Activated naive CD8-positive, alpha-beta T cell treated with anti-CD3 and anti-CD28 coated beads, Interleukin-2, amount 50 U/mL, for 24 hours (primary cell): ENCODE data around the gene FAF2.

ENCODE experiments used
- ATAC-seq: fragments of 150-1000 bp; cut with Tn5 transposase; one replicate; pipeline ENCODE4 v1.10.0; 2021
- DNase-seq: peaks from one replicate; pipeline ENCODE4 v3.0.0; 2021
- H3K27ac Mint-ChIP-seq: one replicate; pipeline ENCODE4 v1.8.0; 2021; ENCODE audit warnings: mild to moderate bottlenecking, mixed read lengths
- H3K27me3 Mint-ChIP-seq: one replicate; pipeline ENCODE4 v1.8.0; 2021; ENCODE audit warnings: mixed read lengths
- H3K36me3 Mint-ChIP-seq: one replicate; pipeline ENCODE4 v1.8.0; 2021; ENCODE audit warnings: low read depth, mixed read lengths
- H3K4me1 Mint-ChIP-seq: one replicate; pipeline ENCODE4 v1.8.0; 2021; ENCODE audit warnings: mixed read lengths
- H3K4me3 Mint-ChIP-seq: one replicate; pipeline ENCODE4 v1.8.0; 2021; ENCODE audit warnings: mild to moderate bottlenecking, moderate library complexity, mixed read lengths
- H3K9me3 Mint-ChIP-seq: one replicate; pipeline ENCODE4 v1.8.0; 2021; ENCODE audit warnings: mixed read lengths

The FAF2 gene

DNA sequence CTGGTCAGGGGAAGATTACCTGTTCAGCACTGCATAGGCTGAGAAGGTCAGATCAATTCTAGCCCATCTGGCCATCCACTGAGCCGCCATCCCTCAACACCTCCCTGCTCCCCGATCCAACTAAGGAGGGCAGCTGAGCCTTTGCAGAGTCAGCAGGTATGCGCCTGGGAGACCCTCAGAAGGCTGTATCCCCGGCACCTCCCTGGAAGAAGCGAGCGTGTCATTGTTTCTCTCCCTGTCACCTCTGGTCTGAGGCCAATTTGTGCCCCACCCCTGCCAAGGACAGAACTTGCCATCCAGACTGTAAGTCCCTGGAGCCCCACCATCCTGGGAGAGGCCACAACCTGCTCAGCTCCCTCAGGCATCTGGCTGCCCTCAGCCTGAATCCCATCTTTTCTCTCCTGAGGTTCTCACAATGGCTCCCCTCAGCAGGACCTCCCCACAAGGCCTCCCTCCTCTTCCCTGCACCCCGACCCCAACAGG, 34.4 kb upstream of the FAF2 start:
- Mint-ChIP-seq H3K27me3 (no peaks in the 10 kb centered on the region), H3K27ac (no peak overlapping the region), H3K36me3 (peaks cover 6% of the 10 kb centered on the region), H3K4me3 (no peak overlapping the region), H3K9me3 (no peaks in the 10 kb centered on the region), H3K4me1 (peaks cover 38% of the 10 kb centered on the region)
- ATAC-seq (no peak), DNase-seq (no peak)

DNA sequence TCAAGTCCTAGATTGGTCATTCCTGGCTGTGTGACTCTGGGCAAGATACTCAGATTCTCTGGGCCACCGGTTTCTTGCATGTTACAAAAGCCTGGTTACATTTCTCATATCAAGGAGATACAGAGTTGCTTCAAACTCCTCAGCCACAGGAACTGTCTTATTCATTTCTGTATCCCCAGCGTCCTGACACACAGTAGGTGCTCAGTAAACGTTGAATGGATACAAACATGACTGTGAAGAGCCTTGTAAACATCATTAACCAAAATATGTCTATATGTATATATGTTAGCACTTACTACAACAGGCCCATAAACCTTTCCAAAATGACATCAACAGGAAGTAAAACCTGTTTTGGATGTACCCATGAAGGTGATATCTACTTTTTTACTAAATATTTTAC, 33.5 kb upstream of the FAF2 start:
- Mint-ChIP-seq H3K4me1 (peaks cover 38% of the 10 kb centered on the region), H3K9me3 (no peaks in the 10 kb centered on the region), H3K27ac (no peak overlapping the region), H3K4me3 (peak overlapping the region; percentile 79), H3K27me3 (no peaks in the 10 kb centered on the region), H3K36me3 (peaks cover 5% of the 10 kb centered on the region)
- no peak for ATAC-seq
- DNase-seq = no peak

GRCh38 chr5:176415240-176415951, 32.8 kb upstream of the FAF2 start:
- Mint-ChIP-seq H3K36me3 (no peaks in the 10 kb centered on the region), H3K27me3 (no peaks in the 10 kb centered on the region), H3K27ac (peak overlapping the region; percentile 65), H3K4me3 (peak overlapping the region; percentile 79), H3K4me1 (peaks cover 38% of the 10 kb centered on the region), H3K9me3 (no peaks in the 10 kb centered on the region)
- DNase-seq (no peak), ATAC-seq (no peak)

- peak; percentile 95 for DNase-seq
- ATAC-seq = peak; percentile 98
- Mint-ChIP-seq H3K36me3 (no peaks in the 10 kb centered on the region), H3K4me1 (peaks cover 32% of the 10 kb centered on the region), H3K27me3 (no peaks in the 10 kb centered on the region), H3K4me3 (peak within 1 kb of the TSS; percentile 79), H3K9me3 (no peaks in the 10 kb centered on the region), H3K27ac (peak within 1 kb of the TSS; percentile 67)
Observed at GRCh38 chr5:176415952-176416924, 31.9 kb upstream of the FAF2 start, which contains the start of gene CLTB. TSS of gene CLTB (minus strand) at chr5:176416539. CDS start at chr5:176416363, 176 bp downstream.

DNA sequence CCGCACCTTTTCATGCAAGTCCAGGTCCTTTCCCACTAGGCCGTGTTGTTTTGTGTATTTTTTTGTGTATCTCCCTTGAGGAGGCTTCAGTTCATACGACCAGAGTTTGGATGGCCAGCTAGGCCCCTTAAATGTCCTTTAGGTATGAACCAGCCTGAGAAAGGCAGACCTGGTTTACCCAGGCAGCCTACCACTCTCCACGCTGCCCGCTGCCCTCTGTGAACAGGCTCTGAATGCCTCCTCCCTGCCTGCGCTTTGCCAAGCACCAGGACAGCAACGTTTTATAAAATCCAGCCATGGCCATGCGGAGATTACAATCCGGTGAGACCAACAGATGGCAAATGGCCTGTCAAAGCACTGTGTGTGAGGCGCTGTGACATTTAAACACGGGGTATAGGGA, 31.2 kb upstream of the FAF2 start:
- Mint-ChIP-seq H3K36me3 (no peaks in the 10 kb centered on the region), H3K27ac (no peak overlapping the region), H3K4me1 (peaks cover 29% of the 10 kb centered on the region), H3K4me3 (peak overlapping the region; percentile 51), H3K27me3 (no peaks in the 10 kb centered on the region), H3K9me3 (no peaks in the 10 kb centered on the region)
- ATAC-seq (no peak), DNase-seq (no peak)

GRCh38 chr5:176418251-176418650, 29.9 kb upstream of the FAF2 start:
- H3K4me1 Mint-ChIP-seq = peaks cover 29% of the 10 kb centered on the region
- DNase-seq (no peak), ATAC-seq (no peak)
- H3K4me3 Mint-ChIP-seq = no peak overlapping the region
- H3K27ac Mint-ChIP-seq = no peak overlapping the region
- H3K36me3 Mint-ChIP-seq = no peaks in the 10 kb centered on the region
- H3K27me3 Mint-ChIP-seq = no peaks in the 10 kb centered on the region
- no peaks in the 10 kb centered on the region for H3K9me3 Mint-ChIP-seq

GRCh38 chr5:176420086-176420485, 28.1 kb upstream of the FAF2 start:
- ATAC-seq = no peak
- DNase-seq = no peak
- H3K27ac Mint-ChIP-seq = no peak overlapping the region
- H3K4me3 Mint-ChIP-seq = no peak overlapping the region
- H3K4me1 Mint-ChIP-seq = peaks cover 13% of the 10 kb centered on the region
- no peaks in the 10 kb centered on the region for H3K36me3 Mint-ChIP-seq
- H3K9me3 Mint-ChIP-seq = no peaks in the 10 kb centered on the region
- H3K27me3 Mint-ChIP-seq = no peaks in the 10 kb centered on the region

- no peak for DNase-seq
- Mint-ChIP-seq H3K27ac (no peak overlapping the region), H3K4me3 (no peak overlapping the region), H3K4me1 (peaks cover 8% of the 10 kb centered on the region), H3K27me3 (peaks cover 2% of the 10 kb centered on the region), H3K9me3 (peaks cover 6% of the 10 kb centered on the region), H3K36me3 (peaks cover 1% of the 10 kb centered on the region)
- no peak for ATAC-seq
Observed at GRCh38 chr5:176420972-176421544, 27.1 kb upstream of the FAF2 start.

- H3K9me3 Mint-ChIP-seq = peaks cover 6% of the 10 kb centered on the region
- H3K36me3 Mint-ChIP-seq = peaks cover 1% of the 10 kb centered on the region
- H3K27me3 Mint-ChIP-seq = peaks cover 2% of the 10 kb centered on the region
- no peak for DNase-seq
- no peaks in the 10 kb centered on the region for H3K4me1 Mint-ChIP-seq
- no peak for ATAC-seq
- H3K4me3 Mint-ChIP-seq = no peak overlapping the region
- no peak overlapping the region for H3K27ac Mint-ChIP-seq
Observed at GRCh38 chr5:176424181-176424580, 24.0 kb upstream of the FAF2 start.

- ATAC-seq (no peak), DNase-seq (no peak)
- Mint-ChIP-seq H3K9me3 (peaks cover 6% of the 10 kb centered on the region), H3K27me3 (peaks cover 2% of the 10 kb centered on the region), H3K27ac (no peak overlapping the region), H3K4me3 (no peak overlapping the region), H3K36me3 (peaks cover 1% of the 10 kb centered on the region), H3K4me1 (peaks cover 2% of the 10 kb centered on the region)
Observed at GRCh38 chr5:176425138-176425537, 23.0 kb upstream of the FAF2 start.

DNA sequence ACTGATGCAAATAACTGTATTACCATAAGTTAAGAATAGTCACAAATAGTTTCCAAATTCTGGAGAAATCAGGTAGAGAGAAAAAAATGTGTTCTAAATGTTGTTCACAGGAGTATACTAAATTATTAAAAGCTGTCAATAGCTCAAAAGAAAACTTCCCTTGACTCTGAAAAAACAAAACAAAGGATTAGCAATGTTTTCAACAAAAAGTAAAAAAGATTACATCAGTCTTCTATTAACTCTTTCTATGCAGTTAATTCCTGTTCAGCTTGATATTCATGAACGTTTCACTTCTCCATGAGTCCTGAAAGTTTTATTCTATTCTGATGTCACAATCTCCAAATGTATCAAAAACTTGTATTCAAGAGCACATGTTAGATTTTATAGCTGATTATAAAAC, 22.4 kb upstream of the FAF2 start:
- DNase-seq (no peak), ATAC-seq (no peak)
- Mint-ChIP-seq H3K36me3 (peaks cover 1% of the 10 kb centered on the region), H3K27me3 (peaks cover 2% of the 10 kb centered on the region), H3K9me3 (peaks cover 6% of the 10 kb centered on the region), H3K4me1 (peaks cover 6% of the 10 kb centered on the region), H3K27ac (no peak overlapping the region), H3K4me3 (no peak overlapping the region)

GRCh38 chr5:176426876-176427275, 21.3 kb upstream of the FAF2 start:
- H3K9me3 Mint-ChIP-seq = peaks cover 6% of the 10 kb centered on the region
- H3K27me3 Mint-ChIP-seq = peaks cover 2% of the 10 kb centered on the region
- H3K27ac Mint-ChIP-seq = no peak overlapping the region
- H3K4me1 Mint-ChIP-seq = peaks cover 6% of the 10 kb centered on the region
- peaks cover 1% of the 10 kb centered on the region for H3K36me3 Mint-ChIP-seq
- no peak for ATAC-seq
- no peak for DNase-seq
- H3K4me3 Mint-ChIP-seq = no peak overlapping the region

GRCh38 chr5:176427971-176428370, 20.2 kb upstream of the FAF2 start:
- H3K4me3 Mint-ChIP-seq = no peak overlapping the region
- H3K27ac Mint-ChIP-seq = no peak overlapping the region
- H3K4me1 Mint-ChIP-seq = peaks cover 6% of the 10 kb centered on the region
- H3K9me3 Mint-ChIP-seq = peaks cover 6% of the 10 kb centered on the region
- no peak for DNase-seq
- no peak for ATAC-seq
- H3K27me3 Mint-ChIP-seq = peaks cover 2% of the 10 kb centered on the region
- peaks cover 1% of the 10 kb centered on the region for H3K36me3 Mint-ChIP-seq

DNA sequence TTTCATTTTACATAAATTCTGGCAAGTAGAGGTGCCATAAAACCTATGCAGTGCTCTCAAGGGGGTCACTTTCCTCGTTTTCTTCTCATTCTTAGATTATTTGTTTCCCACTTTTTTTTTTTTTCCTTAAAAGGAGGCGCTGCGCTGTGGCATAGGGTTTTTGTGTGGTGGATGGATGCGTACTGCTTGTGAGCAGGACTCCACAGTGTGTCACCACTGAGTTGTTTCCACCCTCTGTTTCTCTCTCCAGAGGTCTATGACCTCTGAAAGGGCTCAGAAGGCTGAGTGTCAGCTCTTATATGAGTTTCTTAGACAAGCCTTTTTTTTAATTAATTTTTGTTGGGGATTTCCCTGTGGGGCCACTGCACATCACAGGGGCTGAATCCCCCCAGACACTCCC, 18.2 kb upstream of the FAF2 start:
- no peak overlapping the region for H3K4me3 Mint-ChIP-seq
- ATAC-seq (no peak), DNase-seq (no peak)
- H3K9me3 Mint-ChIP-seq = peaks cover 6% of the 10 kb centered on the region
- H3K36me3 Mint-ChIP-seq = peaks cover 1% of the 10 kb centered on the region
- H3K27ac Mint-ChIP-seq = no peak overlapping the region
- peaks cover 6% of the 10 kb centered on the region for H3K4me1 Mint-ChIP-seq
- H3K27me3 Mint-ChIP-seq = peaks cover 2% of the 10 kb centered on the region
